GM12878 (cell line): Measurements from ENCODE around the gene CBR3. TPM values are rescaled to one million over a fixed set of nuclear protein-coding genes. Genes with fewer than 3 reads are reported as not detected.

Experiments used
- ATAC-seq: fragments of 200-7000 bp; cut with Tn5 transposase; 3 replicates; pipeline ENCODE4 v1.9.1; 2020; ENCODE audit warnings: mild to moderate bottlenecking, moderate library complexity
- BruUV-seq: library from RNA; stranded (reverse); fragments of 400-500 nt; replicated peaks from 2 replicates; lab custom pipeline; 2021; lab: Mats Ljungman, UMichigan
- CTCF ChIA-PET: fragments of 300-600 bp; sonication (Branson Sonifier 250); formaldehyde crosslinking; extraction: SDS; loops from one replicate; lab custom pipeline; 2021; ENCODE audit warnings: inconsistent platforms; lab: Yijun Ruan, JAX
- POLR2A ChIA-PET: fragments of 350-600 bp; formaldehyde crosslinking; extraction: SDS; loops from one replicate; lab custom pipeline; 2021; ENCODE audit warnings: inconsistent platforms; lab: Charles Lee
- RAD21 ChIA-PET: fragments of 300-600 bp; sonication (Branson Sonifier 250); formaldehyde crosslinking; loops from one replicate; lab custom pipeline; 2023; ENCODE audit warnings: antibody characterized with exemption; ENCODE audit not compliant: unreplicated experiment; lab: Charles Lee
- SMC1A ChIA-PET: fragments of 300-600 bp; sonication (Branson Sonifier 250); formaldehyde crosslinking; loops from one replicate; lab custom pipeline; 2023; ENCODE audit not compliant: unreplicated experiment, uncharacterized antibody; lab: Charles Lee
- DNase-seq: peaks from one replicate; pipeline ENCODE4 v3.0.0-alpha.2; 2011; ENCODE audit warnings: low read depth, low spot score
- FAIRE-seq: peaks from 3 replicates; lab custom pipeline; 2011; peaks lifted over from hg19 to GRCh38; lab: Jason Lieb, UNC
- H2AFZ ChIP-seq: 2 replicates; pipeline ENCODE4 v1.6.0; 2011; ENCODE audit warnings: low read depth, low read length, control low read depth; ENCODE audit not compliant: control insufficient read depth
- H3K27ac ChIP-seq: 2 replicates; pipeline ENCODE4 v1.5.1; 2011; ENCODE audit warnings: control low read depth; ENCODE audit not compliant: control insufficient read depth, insufficient read depth
- H3K27me3 ChIP-seq, 2 experiments: replicated peaks in 1 of 2; 2 replicates each; pipeline versions ENCODE4 v1.6.0 to v1.6.1; 2011; ENCODE audit warnings: low read length in 1 of 2; ENCODE audit not compliant: control insufficient read depth in 2 of 2, insufficient read depth in 2 of 2
- H3K36me3 ChIP-seq, 2 experiments: 2 replicates each; pipeline ENCODE4 v1.5.1; 2011; ENCODE audit warnings: low read length in 1 of 2; ENCODE audit not compliant: control insufficient read depth in 2 of 2, insufficient read depth in 2 of 2
- H3K4me1 ChIP-seq: 2 replicates; pipeline ENCODE4 v1.6.1; 2011; ENCODE audit warnings: mild to moderate bottlenecking, low read length, moderate library complexity, mixed read lengths; ENCODE audit not compliant: control insufficient read depth, insufficient read depth
- H3K4me2 ChIP-seq: 2 replicates; pipeline ENCODE4 v1.6.0; 2011; ENCODE audit warnings: control low read depth; ENCODE audit not compliant: control insufficient read depth, insufficient read depth
- H3K4me3 ChIP-seq: fragments of 200-600 bp; sonication (generic); 2 replicates; pipeline ENCODE4 v1.5.1; 2016
- H3K79me2 ChIP-seq: 2 replicates; pipeline ENCODE4 v1.6.0; 2011; ENCODE audit warnings: low read length; ENCODE audit not compliant: control insufficient read depth, insufficient read depth
- H3K9ac ChIP-seq: 2 replicates; pipeline ENCODE4 v1.8.0; 2011; ENCODE audit warnings: low read length, control low read depth, mixed read lengths; ENCODE audit not compliant: control insufficient read depth, insufficient read depth
- H3K9me3 ChIP-seq: replicated peaks from 3 replicates; pipeline ENCODE4 v1.5.1; 2011; ENCODE audit warnings: mild to moderate bottlenecking, low read length; ENCODE audit not compliant: control insufficient read depth, insufficient read depth
- H4K20me1 ChIP-seq: 2 replicates; pipeline ENCODE4 v1.6.0; 2011; ENCODE audit not compliant: control insufficient read depth, insufficient read depth
- BMI1 ChIP-seq: fragments of 450-650 bp; IDR thresholded peaks from 2 replicates; pipeline ENCODE4 v1.6.1; 2016; ENCODE audit warnings: mild to moderate bottlenecking, moderate library complexity, borderline replicate concordance
- CBFB ChIP-seq: IDR thresholded peaks from 2 replicates; pipeline ENCODE4 v1.6.1; 2016; ENCODE audit warnings: antibody characterized with exemption, low read depth
- CBX5 ChIP-seq: sonication (generic); IDR thresholded peaks from 2 replicates; pipeline ENCODE4 v1.6.1; 2016; ENCODE audit warnings: low read depth, moderate library complexity, mild to moderate bottlenecking, inconsistent platforms
- CHD2 ChIP-seq: IDR thresholded peaks from 2 replicates; pipeline ENCODE4 v1.6.1; 2011; ENCODE audit warnings: low read depth, low read length, improper control_type of control experiment, borderline replicate concordance
- CTCF ChIP-seq, 3 experiments: IDR thresholded peaks in 2 of 3; conservative IDR thresholded peaks in 1 of 3; 2 replicates each; pipeline ENCODE4 v1.5.1; 2011; ENCODE audit warnings: low read depth in 3 of 3, low read length in 3 of 3, mild to moderate bottlenecking in 3 of 3, control low read depth in 2 of 3, moderate library complexity in 2 of 3, inconsistent platforms in 1 of 3, mixed read lengths in 1 of 3; ENCODE audit not compliant: control insufficient read depth in 2 of 3, insufficient read depth in 1 of 3; ENCODE audit errors: extremely low read depth in 1 of 3
- GABPA ChIP-seq: IDR thresholded peaks from 2 replicates; pipeline ENCODE4 v1.6.1; 2014; ENCODE audit warnings: antibody characterized with exemption, low read depth, mild to moderate bottlenecking, inconsistent platforms
- IKZF2 ChIP-seq, 2 experiments: fragments of 450-650 bp; IDR thresholded peaks; 2 replicates each; pipeline ENCODE4 v1.6.1; 2017; ENCODE audit warnings: mild to moderate bottlenecking in 2 of 2, moderate library complexity in 2 of 2
- IRF4 ChIP-seq: IDR thresholded peaks from 2 replicates; pipeline ENCODE4 v1.6.1; 2011; ENCODE audit warnings: low read depth, low read length
- MLLT1 ChIP-seq: fragments of 450-650 bp; IDR thresholded peaks from 2 replicates; pipeline ENCODE4 v1.6.1; 2016; ENCODE audit warnings: mild to moderate bottlenecking
- MTA2 ChIP-seq: fragments of 450-650 bp; IDR thresholded peaks from 2 replicates; pipeline ENCODE4 v1.6.1; 2016; ENCODE audit warnings: low read depth, mild to moderate bottlenecking, moderate library complexity
- MYC ChIP-seq: IDR thresholded peaks from 2 replicates; pipeline ENCODE4 v1.6.1; 2011; ENCODE audit warnings: mild to moderate bottlenecking, low read length, moderate library complexity, inconsistent platforms; ENCODE audit not compliant: insufficient read depth, insufficient replicate concordance, insufficient read length, severe bottlenecking
- NFYA ChIP-seq: IDR thresholded peaks from 2 replicates; pipeline ENCODE4 v1.6.1; 2011; ENCODE audit warnings: low read depth, mild to moderate bottlenecking, low read length, improper control_type of control experiment, borderline replicate concordance
- NR2F1 ChIP-seq: fragments of 450-650 bp; conservative IDR thresholded peaks from 2 replicates; pipeline ENCODE4 v1.6.1; 2017; ENCODE audit warnings: mild to moderate bottlenecking
- PAX8 ChIP-seq: fragments of 450-650 bp; IDR thresholded peaks from 2 replicates; pipeline ENCODE4 v1.6.1; 2017; ENCODE audit warnings: mild to moderate bottlenecking, moderate library complexity
- PKNOX1 ChIP-seq: fragments of 450-650 bp; IDR thresholded peaks from 2 replicates; pipeline ENCODE4 v1.6.1; 2016; ENCODE audit warnings: mild to moderate bottlenecking
- RAD51 ChIP-seq: fragments of 450-650 bp; IDR thresholded peaks from 2 replicates; pipeline ENCODE4 v1.6.1; 2016; ENCODE audit warnings: moderate library complexity, mild to moderate bottlenecking, inconsistent platforms
- SMAD1 ChIP-seq: fragments of 450-650 bp; IDR thresholded peaks from 2 replicates; pipeline ENCODE4 v1.6.1; 2018; ENCODE audit warnings: mild to moderate bottlenecking, low read depth; ENCODE audit not compliant: partially characterized antibody
- SMAD5 ChIP-seq: IDR thresholded peaks from 2 replicates; pipeline ENCODE4 v1.6.1; 2016; ENCODE audit warnings: antibody characterized with exemption, low read depth
- WRNIP1 ChIP-seq: IDR thresholded peaks from 2 replicates; pipeline ENCODE4 v1.6.1; 2011; ENCODE audit warnings: low read depth, low read length, improper control_type of control experiment, borderline replicate concordance
- WGBS: methylation state at CpG from one replicate; pipeline ENCODE4 v1.1.6; 2016; ENCODE audit warnings: low lambda C conversion rate; ENCODE audit not compliant: insufficient replicate concordance, insufficient coverage; ENCODE audit errors: missing lambda C conversion rate; 5-methylcytosine and 5-hydroxymethylcytosine counted together
- in situ Hi-C: fragments of 300-500 bp; cut with MboI; formaldehyde crosslinking; loops from 9 replicates; pipeline ENCODE4 v1.14.3; 2018; ENCODE audit warnings: mixed read lengths
- intact Hi-C: fragments of 100-400 bp; cut with micrococcal nuclease; formaldehyde crosslinking; loops from one replicate; pipeline ENCODE4 v1.14.2; 2022; ENCODE audit not compliant: unreplicated experiment
- polyA plus RNA-seq, 11 experiments: library from polyadenylated mRNA; depleted of rRNA in 4 of 11; unstranded in 6 of 11; stranded (reverse) in 5 of 11; fragments of >200 nt; fragmentation: Nextera tagmentation in 4 of 11; fragmentation: Illumina TruSeq in 1 of 11; extraction: Ambion mirVana in 4 of 11; extraction: Trizol in 1 of 11; gene quantifications; 1 replicate in 1 of 11; 2 replicates in 10 of 11; pipeline versions ENCODE4 v1.2.1 to v1.2.3, GENCODE V29; 2011 to 2016; ENCODE audit warnings: inconsistent platforms in 2 of 11, missing spikeins in 2 of 11, low read depth in 1 of 11
- total RNA-seq, 4 experiments: library from RNA; depleted of rRNA in 3 of 4; stranded (reverse); fragments of >200 nt in 3 of 4; fragmentation: Illumina TruSeq in 1 of 4; extraction: Trizol in 1 of 4; gene quantifications; 2 replicates each; pipeline versions ENCODE4 v1.2.1 to v1.2.3, GENCODE V29; 2013 to 2021

The CBR3 gene
- total and polyA plus RNA-seq, 10 of the 15 experiments (the other 5 are each of a cell fraction or from before 2014, with no cell fraction given), result 0.48 to 17.2 (median 11.2) TPM

- Histone ChIP-seq H3K79me2 (no peaks in the 10 kb centered on the region), H3K27me3 (no peaks in the 10 kb centered on the region), H3K36me3 (no peaks in the 10 kb centered on the region), H3K4me2 (no peak overlapping the region), H3K9me3 (no peaks in the 10 kb centered on the region), H3K4me3 (no peak overlapping the region), H2AFZ (no peak overlapping the region), H3K9ac (no peak overlapping the region), H3K4me1 (no peaks in the 10 kb centered on the region), H4K20me1 (no peaks in the 10 kb centered on the region), H3K27ac (no peak overlapping the region)
- FAIRE-seq (no peak), DNase-seq (no peak), ATAC-seq (no peak)
- SMC1A ChIA-PET, result no interaction called here
- TF ChIP-seq MTA2 (no peak), SMAD5 (no peak), MYC (no peak), RAD51 (no peak), BMI1 (no peak), CBFB (no peak), PAX8 (no peak), IRF4 (no peak), CTCF (IDR thresholded peaks at IDR 0.05 in 2 of 3, conservative IDR thresholded peaks at IDR 0.05 in 1 of 3; ENCODE audit: control insufficient read depth in 2 of 3, extremely low read depth in 1 of 3, insufficient read depth in 1 of 3, low read depth in 3 of 3, low read length in 3 of 3) (no peak), WRNIP1 (no peak), CHD2 (no peak), CBX5 (no peak), GABPA (no peak), NR2F1 (no peak), IKZF2 (IDR thresholded peaks at IDR 0.05) (no peak), PKNOX1 (no peak), MLLT1 (no peak), SMAD1 (no peak), NFYA (no peak)
- RAD21 ChIA-PET, result no interaction called here
- CTCF ChIA-PET, result interaction anchor here (1.1 kb wide), 1 partner anchor 10 kb away, joined by 4 read pairs; no protein-coding TSS in a partner anchor
- intact Hi-C loops (no loop called here), in situ Hi-C loops (no loop called here)
- 44% methylated on average over 7 of the region's 7 CpGs for WGBS
- POLR2A ChIA-PET, result no interaction called here
- BruUV-seq, result no TSS peak
These were observed 58.3 kb downstream of the CBR3 start for GRCh38 chr21:36193200-36193599.
